SIG-M5 (cell line): Measurements from ENCODE around the gene TMEM244.
"Not testable (repeated sequence)": the region's sequence is repeated elsewhere in the genome, so short reads cannot be mapped to it uniquely, and the experiment has no call there.

ENCODE experiments used
- DNase-seq: peaks from one replicate; lab custom pipeline; 2025; lab: John Stamatoyannopoulos, UW

Gene TMEM244

GRCh38 chr6:129866688-129867087 lies 5.6 kb upstream of the TMEM244 start:
- no peak for DNase-seq

- DNase-seq: no peak
Measured at GRCh38 chr6:129866256-129866655, 5.1 kb upstream of the TMEM244 start.

GRCh38 chr6:129865013-129865412 lies 3.9 kb upstream of the TMEM244 start:
- no peak for DNase-seq

- no peak for DNase-seq
Measured at GRCh38 chr6:129863664-129864063, 2.5 kb upstream of the TMEM244 start.

GRCh38 chr6:129859524-129859923 lies 1.6 kb downstream of the TMEM244 start:
- DNase-seq: no peak

GRCh38 chr6:129857838-129858237 lies 3.3 kb downstream of the TMEM244 start:
- DNase-seq: no peak

- no peak for DNase-seq
Measured at GRCh38 chr6:129853996-129854711, 7.0 kb downstream of the TMEM244 start.

- DNase-seq: no peak
Measured at GRCh38 chr6:129852257-129852858, 8.8 kb downstream of the TMEM244 start.

GRCh38 chr6:129849456-129849855 lies 11.7 kb downstream of the TMEM244 start:
- DNase-seq: no peak

- no peak for DNase-seq
Measured at GRCh38 chr6:129846761-129847160, 14.4 kb downstream of the TMEM244 start.

- no peak for DNase-seq
Measured at GRCh38 chr6:129845696-129846095, 15.4 kb downstream of the TMEM244 start.

- DNase-seq: no peak
Measured at GRCh38 chr6:129844118-129844891, 16.8 kb downstream of the TMEM244 start.

GRCh38 chr6:129843573-129843972 lies 17.5 kb downstream of the TMEM244 start:
- DNase-seq: no peak

- DNase-seq: no peak
Measured at GRCh38 chr6:129842881-129843409, 18.2 kb downstream of the TMEM244 start.

- no peak for DNase-seq
Measured at GRCh38 chr6:129842137-129842536, 19.0 kb downstream of the TMEM244 start.

GRCh38 chr6:129839562-129839961 lies 21.6 kb downstream of the TMEM244 start:
- DNase-seq: not testable (repeated sequence)

- DNase-seq: no peak
Measured at GRCh38 chr6:129835691-129836090, 25.4 kb downstream of the TMEM244 start.

GRCh38 chr6:129832299-129832698 lies 28.8 kb downstream of the TMEM244 start:
- no peak for DNase-seq

- no peak for DNase-seq
Measured at GRCh38 chr6:129828229-129828628, 32.9 kb downstream of the TMEM244 start.

GRCh38 chr6:129818251-129818650 lies 42.9 kb downstream of the TMEM244 start:
- no peak for DNase-seq

- DNase-seq: no peak
Measured at GRCh38 chr6:129817821-129818220, 43.3 kb downstream of the TMEM244 start.

- DNase-seq: no peak
Measured at GRCh38 chr6:129817332-129817731, 43.8 kb downstream of the TMEM244 start.
